ENCODE measurements around the gene MEF2B.

DNA sequence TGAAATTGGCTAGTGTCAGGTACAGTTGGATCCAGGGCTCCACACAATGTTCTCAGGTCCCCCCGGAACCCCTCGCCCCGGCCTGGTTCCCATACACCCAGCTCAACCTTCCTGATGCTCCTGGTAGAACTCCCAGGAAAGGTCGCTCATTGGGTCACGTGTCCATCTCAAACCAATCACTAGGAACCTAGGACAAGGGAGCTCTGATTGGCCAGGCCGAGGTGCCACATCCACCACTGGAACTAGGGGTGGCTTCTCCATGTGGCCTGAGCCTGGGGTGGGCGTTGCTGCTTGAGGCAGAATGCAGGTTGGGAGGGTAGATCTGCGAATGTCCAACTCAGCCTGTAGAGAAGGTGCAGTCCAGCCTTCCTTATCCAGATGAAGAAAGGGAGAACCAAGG lies 6.9 kb upstream of the MEF2B start:
- TF ChIP-seq EZH2 (IDR thresholded peaks at IDR 0.05; ENCODE audit: low read depth, unreplicated experiment) (no peak), EZH2phosphoT487 (IDR thresholded peaks at IDR 0.05; ENCODE audit: unreplicated experiment) (no peak), ETS1 (IDR thresholded peaks at IDR 0.05) (no peak), CREB1 (CRISPR knock-in tag; IDR thresholded peaks at IDR 0.05; ENCODE audit: low read depth) (no peak), ZNF331 (CRISPR knock-in tag; IDR thresholded peaks at IDR 0.05; ENCODE audit: low read depth) (no peak), POLR2AphosphoS5 (IDR thresholded peaks at IDR 0.05; ENCODE audit: low read depth) (no peak), STAT1 (IDR thresholded peaks at IDR 0.05; ENCODE audit: unreplicated experiment) (no peak)
- TF ChIP-seq, protein P1, sequence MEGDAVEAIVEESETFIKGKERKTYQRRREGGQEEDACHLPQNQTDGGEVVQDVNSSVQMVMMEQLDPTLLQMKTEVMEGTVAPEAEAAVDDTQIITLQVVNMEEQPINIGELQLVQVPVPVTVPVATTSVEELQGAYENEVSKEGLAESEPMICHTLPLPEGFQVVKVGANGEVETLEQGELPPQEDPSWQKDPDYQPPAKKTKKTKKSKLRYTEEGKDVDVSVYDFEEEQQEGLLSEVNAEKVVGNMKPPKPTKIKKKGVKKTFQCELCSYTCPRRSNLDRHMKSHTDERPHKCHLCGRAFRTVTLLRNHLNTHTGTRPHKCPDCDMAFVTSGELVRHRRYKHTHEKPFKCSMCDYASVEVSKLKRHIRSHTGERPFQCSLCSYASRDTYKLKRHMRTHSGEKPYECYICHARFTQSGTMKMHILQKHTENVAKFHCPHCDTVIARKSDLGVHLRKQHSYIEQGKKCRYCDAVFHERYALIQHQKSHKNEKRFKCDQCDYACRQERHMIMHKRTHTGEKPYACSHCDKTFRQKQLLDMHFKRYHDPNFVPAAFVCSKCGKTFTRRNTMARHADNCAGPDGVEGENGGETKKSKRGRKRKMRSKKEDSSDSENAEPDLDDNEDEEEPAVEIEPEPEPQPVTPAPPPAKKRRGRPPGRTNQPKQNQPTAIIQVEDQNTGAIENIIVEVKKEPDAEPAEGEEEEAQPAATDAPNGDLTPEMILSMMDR (conservative IDR thresholded peaks at IDR 0.05; ENCODE audit: low read depth in 2 of 2), result no peak
- TF ChIP-seq, protein P2, sequence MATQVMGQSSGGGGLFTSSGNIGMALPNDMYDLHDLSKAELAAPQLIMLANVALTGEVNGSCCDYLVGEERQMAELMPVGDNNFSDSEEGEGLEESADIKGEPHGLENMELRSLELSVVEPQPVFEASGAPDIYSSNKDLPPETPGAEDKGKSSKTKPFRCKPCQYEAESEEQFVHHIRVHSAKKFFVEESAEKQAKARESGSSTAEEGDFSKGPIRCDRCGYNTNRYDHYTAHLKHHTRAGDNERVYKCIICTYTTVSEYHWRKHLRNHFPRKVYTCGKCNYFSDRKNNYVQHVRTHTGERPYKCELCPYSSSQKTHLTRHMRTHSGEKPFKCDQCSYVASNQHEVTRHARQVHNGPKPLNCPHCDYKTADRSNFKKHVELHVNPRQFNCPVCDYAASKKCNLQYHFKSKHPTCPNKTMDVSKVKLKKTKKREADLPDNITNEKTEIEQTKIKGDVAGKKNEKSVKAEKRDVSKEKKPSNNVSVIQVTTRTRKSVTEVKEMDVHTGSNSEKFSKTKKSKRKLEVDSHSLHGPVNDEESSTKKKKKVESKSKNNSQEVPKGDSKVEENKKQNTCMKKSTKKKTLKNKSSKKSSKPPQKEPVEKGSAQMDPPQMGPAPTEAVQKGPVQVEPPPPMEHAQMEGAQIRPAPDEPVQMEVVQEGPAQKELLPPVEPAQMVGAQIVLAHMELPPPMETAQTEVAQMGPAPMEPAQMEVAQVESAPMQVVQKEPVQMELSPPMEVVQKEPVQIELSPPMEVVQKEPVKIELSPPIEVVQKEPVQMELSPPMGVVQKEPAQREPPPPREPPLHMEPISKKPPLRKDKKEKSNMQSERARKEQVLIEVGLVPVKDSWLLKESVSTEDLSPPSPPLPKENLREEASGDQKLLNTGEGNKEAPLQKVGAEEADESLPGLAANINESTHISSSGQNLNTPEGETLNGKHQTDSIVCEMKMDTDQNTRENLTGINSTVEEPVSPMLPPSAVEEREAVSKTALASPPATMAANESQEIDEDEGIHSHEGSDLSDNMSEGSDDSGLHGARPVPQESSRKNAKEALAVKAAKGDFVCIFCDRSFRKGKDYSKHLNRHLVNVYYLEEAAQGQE (IDR thresholded peaks at IDR 0.05; ENCODE audit: unreplicated experiment), result no peak
